ENCODE measurements around the gene COL2A1. TPM values are rescaled to one million over a fixed set of nuclear protein-coding genes. Genes with fewer than 3 reads are reported as not detected.

Gene COL2A1
- total and polyA plus RNA-seq, 2 donors from 2014 or later, result not detected

DNA sequence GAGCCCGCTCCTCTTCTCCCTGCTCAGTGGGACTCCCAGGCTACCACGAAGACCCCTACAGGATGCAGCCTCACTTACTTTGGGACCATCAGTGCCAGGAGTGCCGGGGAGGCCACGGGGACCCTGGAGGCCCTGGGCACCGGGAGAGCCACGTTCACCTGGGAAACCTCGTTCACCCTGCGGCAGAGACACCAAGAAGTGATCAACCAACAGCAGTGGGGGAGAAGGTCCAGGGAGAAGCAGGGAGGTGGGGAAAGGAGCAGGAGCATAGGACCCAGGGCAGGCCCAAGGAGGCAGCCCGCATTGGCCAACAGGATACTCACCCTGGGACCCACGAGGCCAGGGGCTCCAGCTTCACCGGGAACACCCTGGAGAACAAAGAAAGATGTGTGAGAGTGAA is 21.5 kb downstream of the COL2A1 start:
- Histone ChIP-seq H3K9me3 (ENCODE audit: control insufficient read depth in 2 of 3, insufficient read depth in 1 of 3, low read length in 3 of 3) (no peaks in the 10 kb centered on the region), H3K36me3 (ENCODE audit: control insufficient read depth in 2 of 3, insufficient read depth in 3 of 3, low read length in 3 of 3) (no peaks in the 10 kb centered on the region), H3K9ac (ENCODE audit: low read length in 3 of 3) (no peak overlapping the region), H3K27ac (ENCODE audit: low read depth in 2 of 2, low read length in 2 of 2) (no peak overlapping the region), H3K4me1 (ENCODE audit: control insufficient read depth in 2 of 3, insufficient read depth in 2 of 3, low read depth in 1 of 3, low read length in 3 of 3) (no peaks in the 10 kb centered on the region), H3K27me3 (ENCODE audit: control insufficient read depth, insufficient read depth, low read length) (no peaks in the 10 kb centered on the region), H3K4me3 (ENCODE audit: low read length in 3 of 3) (no peak overlapping the region)
- TF ChIP-seq CTCF (IDR thresholded peaks at IDR 0.05; ENCODE audit: borderline replicate concordance, extremely low read depth, insufficient read depth), result no peak
- FAIRE-seq, result no peak
- DNase-seq, result peak in 1 of 5 donors; percentile 22
- intact Hi-C loops (cut with DNase I), result no loop called here

GRCh38 chr12:47982311-47982710 is 22.0 kb downstream of the COL2A1 start:
- Histone ChIP-seq H3K9me3 (ENCODE audit: control insufficient read depth in 2 of 3, insufficient read depth in 1 of 3, low read length in 3 of 3) (no peaks in the 10 kb centered on the region), H3K4me1 (ENCODE audit: control insufficient read depth in 2 of 3, insufficient read depth in 2 of 3, low read depth in 1 of 3, low read length in 3 of 3) (no peaks in the 10 kb centered on the region), H3K4me3 (ENCODE audit: low read length in 3 of 3) (no peak overlapping the region), H3K27me3 (ENCODE audit: control insufficient read depth, insufficient read depth, low read length) (no peaks in the 10 kb centered on the region), H3K27ac (ENCODE audit: low read depth in 2 of 2, low read length in 2 of 2) (no peak overlapping the region), H3K9ac (ENCODE audit: low read length in 3 of 3) (no peak overlapping the region), H3K36me3 (ENCODE audit: control insufficient read depth in 2 of 3, insufficient read depth in 3 of 3, low read length in 3 of 3) (no peaks in the 10 kb centered on the region)
- DNase-seq (peak in 1 of 5 donors; percentile 15), FAIRE-seq (no peak)
- TF ChIP-seq CTCF (IDR thresholded peaks at IDR 0.05; ENCODE audit: borderline replicate concordance, extremely low read depth, insufficient read depth), result no peak
- intact Hi-C loops (cut with DNase I), result no loop called here

DNA sequence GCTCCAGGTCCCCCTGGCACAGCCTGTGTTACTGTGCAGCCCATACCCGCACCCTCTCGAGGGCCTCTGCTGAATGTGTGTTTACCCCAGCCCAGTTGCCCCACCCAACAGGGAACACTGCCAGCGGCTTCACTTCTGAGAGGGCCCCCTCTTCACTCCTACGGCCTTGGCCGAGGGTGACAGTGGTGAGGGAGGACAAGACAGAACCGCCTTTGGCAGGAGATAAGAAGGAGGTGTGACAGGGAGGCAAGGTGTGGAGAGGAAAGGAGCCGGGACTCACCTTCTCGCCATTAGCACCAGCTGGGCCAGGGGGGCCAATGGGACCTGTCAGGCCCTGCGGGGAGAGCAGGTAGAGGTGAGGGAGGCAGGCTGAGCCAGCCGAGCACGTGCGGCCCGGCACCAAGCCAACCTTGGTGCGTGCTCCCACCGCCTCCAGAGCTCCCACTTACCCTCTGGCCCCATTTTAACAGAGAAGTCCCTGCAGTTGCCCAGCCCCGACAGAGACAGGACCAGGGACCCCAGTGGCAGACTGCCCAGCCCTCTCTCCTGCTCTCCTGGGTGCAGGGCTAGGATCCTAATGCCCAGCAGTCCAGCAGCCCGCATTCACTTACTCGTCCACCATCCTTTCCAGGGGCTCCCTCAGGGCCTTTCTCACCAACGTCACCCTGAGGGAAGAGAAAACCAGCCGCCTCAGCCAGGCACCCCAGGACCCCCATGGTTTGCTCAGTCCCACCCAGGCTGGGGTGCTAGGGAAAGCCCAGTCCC is 22.6 kb downstream of the COL2A1 start:
- no peak for FAIRE-seq
- no peaks in the 10 kb centered on the region for H3K4me1 ChIP-seq (ENCODE audit: control insufficient read depth in 2 of 3, insufficient read depth in 2 of 3, low read depth in 1 of 3, low read length in 3 of 3)
- no peak for DNase-seq
- no peak overlapping the region for H3K4me3 ChIP-seq (ENCODE audit: low read length in 3 of 3)
- no peaks in the 10 kb centered on the region for H3K9me3 ChIP-seq (ENCODE audit: control insufficient read depth in 2 of 3, insufficient read depth in 1 of 3, low read length in 3 of 3)
- no peak overlapping the region for H3K27ac ChIP-seq (ENCODE audit: low read depth in 2 of 2, low read length in 2 of 2)
- H3K27me3 ChIP-seq (ENCODE audit: control insufficient read depth, insufficient read depth, low read length), result no peaks in the 10 kb centered on the region
- H3K36me3 ChIP-seq (ENCODE audit: control insufficient read depth in 2 of 3, insufficient read depth in 3 of 3, low read length in 3 of 3), result no peaks in the 10 kb centered on the region
- H3K9ac ChIP-seq (ENCODE audit: low read length in 3 of 3), result no peak overlapping the region
- intact Hi-C loops (cut with DNase I), result no loop called here
- no peak for TF ChIP-seq CTCF (IDR thresholded peaks at IDR 0.05; ENCODE audit: borderline replicate concordance, extremely low read depth, insufficient read depth)
